ENCODE measurements around the gene AMY2B.

The AMY2B gene

DNA sequence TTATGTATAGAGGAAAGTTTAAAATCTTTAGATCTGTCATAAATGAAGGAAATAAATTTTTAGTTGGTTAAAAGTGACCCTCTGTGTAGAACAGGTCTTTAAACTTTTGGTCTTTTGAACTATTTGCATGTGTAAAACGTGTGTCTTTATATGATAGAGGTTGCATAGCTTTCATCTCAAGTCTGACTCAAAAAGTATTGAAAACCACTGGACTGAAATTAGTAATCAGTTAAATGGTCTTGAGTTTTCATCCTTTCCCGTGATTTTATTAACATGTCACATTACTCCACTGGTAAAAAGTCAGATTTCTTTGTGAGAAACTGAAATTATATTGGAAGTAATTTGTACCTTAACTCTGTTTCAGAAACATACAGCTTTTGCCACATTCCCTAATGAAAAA is 44.1 kb upstream of the AMY2B start:
- Histone ChIP-seq H3K9me2 (replicated peaks; ENCODE audit: insufficient read depth, low read length) (no peaks in the 10 kb centered on the region), H3K27me3 (ENCODE audit: low read length) (no peaks in the 10 kb centered on the region), H3K9me3 (ENCODE audit: insufficient read depth, low read length) (no peaks in the 10 kb centered on the region), H3K36me3 (ENCODE audit: low read length) (peaks cover 25% of the 10 kb centered on the region), H3K79me2 (ENCODE audit: insufficient read depth, low read length) (peaks cover 64% of the 10 kb centered on the region), H3K9ac (ENCODE audit: low read length) (peak overlapping the region; percentile 99), H3K4me3 (ENCODE audit: insufficient read depth, low read length, poor library complexity, severe bottlenecking) (peak overlapping the region; percentile 100), H3K4me2 (ENCODE audit: low read depth, low read length, poor library complexity, severe bottlenecking) (peak overlapping the region; percentile 100), H4K20me1 (ENCODE audit: low read depth, low read length) (peaks cover 24% of the 10 kb centered on the region), H2AFZ (ENCODE audit: low read depth, low read length, severe bottlenecking) (no peak overlapping the region), H3K27ac (ENCODE audit: low read depth, low read length) (no peak overlapping the region), H3F3A (ENCODE audit: insufficient read depth) (no peaks in the 10 kb centered on the region)
- TF ChIP-seq EZH2phosphoT487 (conservative IDR thresholded peaks at IDR 0.05; ENCODE audit: low read length), result no peak
- TF ChIP-seq, protein P1, sequence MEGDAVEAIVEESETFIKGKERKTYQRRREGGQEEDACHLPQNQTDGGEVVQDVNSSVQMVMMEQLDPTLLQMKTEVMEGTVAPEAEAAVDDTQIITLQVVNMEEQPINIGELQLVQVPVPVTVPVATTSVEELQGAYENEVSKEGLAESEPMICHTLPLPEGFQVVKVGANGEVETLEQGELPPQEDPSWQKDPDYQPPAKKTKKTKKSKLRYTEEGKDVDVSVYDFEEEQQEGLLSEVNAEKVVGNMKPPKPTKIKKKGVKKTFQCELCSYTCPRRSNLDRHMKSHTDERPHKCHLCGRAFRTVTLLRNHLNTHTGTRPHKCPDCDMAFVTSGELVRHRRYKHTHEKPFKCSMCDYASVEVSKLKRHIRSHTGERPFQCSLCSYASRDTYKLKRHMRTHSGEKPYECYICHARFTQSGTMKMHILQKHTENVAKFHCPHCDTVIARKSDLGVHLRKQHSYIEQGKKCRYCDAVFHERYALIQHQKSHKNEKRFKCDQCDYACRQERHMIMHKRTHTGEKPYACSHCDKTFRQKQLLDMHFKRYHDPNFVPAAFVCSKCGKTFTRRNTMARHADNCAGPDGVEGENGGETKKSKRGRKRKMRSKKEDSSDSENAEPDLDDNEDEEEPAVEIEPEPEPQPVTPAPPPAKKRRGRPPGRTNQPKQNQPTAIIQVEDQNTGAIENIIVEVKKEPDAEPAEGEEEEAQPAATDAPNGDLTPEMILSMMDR (IDR thresholded peaks at IDR 0.05; ENCODE audit: insufficient read depth, low read length, poor library complexity, severe bottlenecking), result no peak

DNA sequence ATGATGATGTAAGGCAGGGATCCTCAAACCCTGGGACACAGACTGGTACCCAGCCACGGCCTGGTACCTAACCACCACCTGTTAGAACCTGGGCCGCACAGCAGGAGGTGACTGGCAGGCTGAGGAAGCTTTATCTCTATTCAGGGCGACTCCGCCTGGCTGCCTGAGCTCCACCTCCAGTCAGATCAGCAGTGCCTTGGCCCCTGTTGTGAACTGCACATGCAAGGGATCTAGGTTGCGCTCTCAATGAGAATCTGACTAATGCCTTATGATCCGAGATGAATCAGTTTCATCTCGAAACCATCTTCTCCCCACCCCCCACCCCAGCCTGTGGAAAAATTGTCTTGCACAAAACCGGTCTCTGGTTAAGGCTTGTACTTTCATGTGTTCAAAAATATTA is 41.6 kb upstream of the AMY2B start:
- Histone ChIP-seq H3K9me2 (replicated peaks; ENCODE audit: insufficient read depth, low read length) (no peaks in the 10 kb centered on the region), H3K79me2 (ENCODE audit: insufficient read depth, low read length) (peaks cover 84% of the 10 kb centered on the region), H3K27ac (ENCODE audit: low read depth, low read length) (no peak overlapping the region), H3K9me3 (ENCODE audit: insufficient read depth, low read length) (no peaks in the 10 kb centered on the region), H3K9ac (ENCODE audit: low read length) (no peak overlapping the region), H3K27me3 (ENCODE audit: low read length) (no peaks in the 10 kb centered on the region), H3K4me2 (ENCODE audit: low read depth, low read length, poor library complexity, severe bottlenecking) (no peak overlapping the region), H3K36me3 (ENCODE audit: low read length) (peaks cover 41% of the 10 kb centered on the region), H4K20me1 (ENCODE audit: low read depth, low read length) (peaks cover 24% of the 10 kb centered on the region), H3K4me3 (ENCODE audit: insufficient read depth, low read length, poor library complexity, severe bottlenecking) (no peak overlapping the region), H3F3A (ENCODE audit: insufficient read depth) (no peaks in the 10 kb centered on the region), H2AFZ (ENCODE audit: low read depth, low read length, severe bottlenecking) (no peak overlapping the region)
- TF ChIP-seq, protein P1 (IDR thresholded peaks at IDR 0.05; ENCODE audit: insufficient read depth, low read length, poor library complexity, severe bottlenecking), result no peak
- TF ChIP-seq EZH2phosphoT487 (conservative IDR thresholded peaks at IDR 0.05; ENCODE audit: low read length), result no peak

DNA sequence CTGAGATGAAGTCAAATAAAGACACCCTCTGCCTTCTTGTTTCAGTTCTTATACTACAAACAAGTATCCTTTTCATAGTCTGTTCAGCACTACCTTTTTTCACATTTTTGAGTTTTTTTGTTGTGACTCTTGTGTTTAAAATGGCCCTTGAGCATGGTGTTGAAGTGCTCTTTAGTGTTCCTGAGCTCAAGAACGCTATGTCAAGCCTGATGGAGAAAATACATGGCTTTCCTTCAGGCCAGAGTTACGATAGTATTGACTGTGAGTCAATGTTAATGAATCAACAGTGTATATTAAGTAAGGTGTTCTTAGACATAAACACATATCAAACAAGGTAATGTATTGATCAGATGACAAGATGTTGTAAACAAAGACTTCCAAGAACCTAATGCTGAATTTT is 33.2 kb upstream of the AMY2B start:
- H3K4me2 ChIP-seq (ENCODE audit: low read depth, low read length, poor library complexity, severe bottlenecking), result no peak overlapping the region
- peaks cover 86% of the 10 kb centered on the region for H3K36me3 ChIP-seq (ENCODE audit: low read length)
- TF ChIP-seq EZH2phosphoT487 (conservative IDR thresholded peaks at IDR 0.05; ENCODE audit: low read length), result no peak
- TF ChIP-seq, protein P1 (IDR thresholded peaks at IDR 0.05; ENCODE audit: insufficient read depth, low read length, poor library complexity, severe bottlenecking), result no peak
- no peak overlapping the region for H3K27ac ChIP-seq (ENCODE audit: low read depth, low read length)
- no peaks in the 10 kb centered on the region for H3K9me2 ChIP-seq (replicated peaks; ENCODE audit: insufficient read depth, low read length)
- H3K4me3 ChIP-seq (ENCODE audit: insufficient read depth, low read length, poor library complexity, severe bottlenecking), result no peak overlapping the region
- no peaks in the 10 kb centered on the region for H3F3A ChIP-seq (ENCODE audit: insufficient read depth)
- H2AFZ ChIP-seq (ENCODE audit: low read depth, low read length, severe bottlenecking), result no peak overlapping the region
- no peak overlapping the region for H3K9ac ChIP-seq (ENCODE audit: low read length)
- no peaks in the 10 kb centered on the region for H3K27me3 ChIP-seq (ENCODE audit: low read length)
- no peaks in the 10 kb centered on the region for H3K9me3 ChIP-seq (ENCODE audit: insufficient read depth, low read length)
- H4K20me1 ChIP-seq (ENCODE audit: low read depth, low read length), result no peaks in the 10 kb centered on the region
- peaks cover 11% of the 10 kb centered on the region; the same call in 1 of the 2 replicates for H3K79me2 ChIP-seq (ENCODE audit: insufficient read depth, low read length)

Measured in SU-DHL-6 (cell line).